AG09319 (cell line): ENCODE measurements around the gene GLIS2.

Source experiments
- DNase-seq: peaks from one replicate; pipeline ENCODE4 v3.0.0-alpha.2; 2010; ENCODE audit warnings: low read depth; ENCODE audit errors: extremely low read depth
- CTCF ChIP-seq: IDR thresholded peaks from 2 replicates; pipeline ENCODE4 v1.5.1; 2011; ENCODE audit warnings: low read depth, mild to moderate bottlenecking, inconsistent platforms, low read length, moderate library complexity

GLIS2 gene

DNA sequence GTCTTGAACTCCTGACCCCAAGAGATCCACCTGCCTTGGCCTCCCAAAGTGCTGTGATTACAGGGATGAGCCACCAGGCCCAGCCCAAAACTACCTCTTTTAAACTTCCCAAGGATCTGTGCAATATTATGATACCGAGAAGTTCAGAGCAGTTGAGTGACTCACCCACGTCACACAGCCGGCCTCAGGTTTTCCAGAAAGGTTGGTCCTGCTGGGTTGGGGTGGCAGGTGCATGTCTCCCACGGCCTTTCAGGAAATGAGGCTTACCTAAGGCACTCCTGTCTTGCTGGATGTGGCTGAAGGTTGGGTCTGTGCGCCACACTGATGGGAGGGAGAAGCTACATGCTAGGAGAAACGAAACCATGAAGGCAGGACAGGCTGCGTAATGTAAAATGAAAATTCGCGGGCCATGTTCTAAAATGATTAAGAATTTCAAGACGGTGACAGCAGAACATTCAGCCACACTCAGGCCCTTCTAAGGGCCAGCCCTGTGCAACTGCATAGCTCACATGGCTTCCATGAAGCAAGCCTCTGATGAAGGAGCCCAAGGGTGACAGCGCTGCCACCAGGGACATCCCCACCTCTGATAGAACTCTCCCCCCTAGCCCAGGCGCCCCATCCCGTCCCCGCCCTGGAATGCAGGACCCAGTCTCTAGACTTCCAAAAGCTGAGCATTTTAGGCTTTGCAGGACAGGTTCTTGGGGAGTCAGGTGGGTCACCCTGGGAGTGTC lies 6.6 kb upstream of the GLIS2 start:
- DNase-seq: no peak
- TF ChIP-seq CTCF: no peak

GRCh38 chr16:4309833-4310266 lies 6.0 kb upstream of the GLIS2 start:
- peak; percentile 79 for DNase-seq
- peak; percentile 80 for TF ChIP-seq CTCF

DNA sequence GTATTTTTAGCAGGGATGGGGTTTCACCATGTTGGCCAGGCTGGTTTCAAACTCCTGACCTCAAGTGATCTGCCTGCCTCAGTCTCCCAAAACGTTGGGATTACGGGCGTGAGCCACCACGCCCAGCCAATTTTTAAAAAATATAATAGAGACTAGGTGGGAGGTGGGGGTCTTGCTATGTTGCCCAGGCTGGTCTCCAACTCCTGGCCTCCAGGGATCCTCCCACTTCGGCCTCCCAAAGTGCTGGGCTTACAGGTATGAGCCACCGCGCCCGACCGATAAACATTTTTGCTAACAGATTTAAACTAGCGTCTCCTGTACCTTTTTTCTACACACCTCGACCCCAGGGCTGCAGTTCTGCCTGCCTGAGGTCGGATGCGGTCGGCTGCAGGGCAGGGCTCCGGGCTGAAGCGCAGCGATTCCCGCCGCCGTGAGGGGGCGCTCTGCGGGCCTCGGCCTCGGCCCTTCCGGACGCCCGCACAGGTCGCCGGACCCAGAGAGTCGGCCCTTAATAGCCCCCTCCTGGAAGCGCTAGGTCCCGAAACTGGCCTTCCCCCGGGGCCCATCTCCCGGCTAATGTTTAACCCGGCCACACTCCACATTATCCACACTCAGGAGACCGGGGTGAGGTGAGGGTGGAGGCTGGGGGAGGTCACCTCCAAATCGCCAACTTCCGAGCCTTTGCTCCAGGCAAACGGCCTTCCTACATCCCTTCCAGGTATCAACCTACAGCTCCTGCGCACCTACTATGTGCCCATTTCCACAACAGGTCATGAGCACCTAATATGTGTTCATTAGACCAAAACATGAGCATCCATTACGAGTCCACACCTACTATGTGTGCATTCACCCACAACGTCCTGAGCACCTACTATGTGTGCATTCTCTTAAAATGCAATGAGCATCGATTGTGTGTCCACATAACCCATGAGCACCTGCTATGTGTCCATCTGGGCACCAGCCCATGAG lies 2.0 kb upstream of the GLIS2 start:
- DNase-seq: no peak
- TF ChIP-seq CTCF: peak; percentile 55

- DNase-seq: no peak
- TF ChIP-seq CTCF: no peak; the same call in 1 of the 2 replicates
Measured at GRCh38 chr16:4314532-4315185, 1.2 kb upstream of the GLIS2 start.

GRCh38 chr16:4316108-4316863 lies 419 bp downstream of the GLIS2 start:
- DNase-seq: no peak
- no peak for TF ChIP-seq CTCF

DNA sequence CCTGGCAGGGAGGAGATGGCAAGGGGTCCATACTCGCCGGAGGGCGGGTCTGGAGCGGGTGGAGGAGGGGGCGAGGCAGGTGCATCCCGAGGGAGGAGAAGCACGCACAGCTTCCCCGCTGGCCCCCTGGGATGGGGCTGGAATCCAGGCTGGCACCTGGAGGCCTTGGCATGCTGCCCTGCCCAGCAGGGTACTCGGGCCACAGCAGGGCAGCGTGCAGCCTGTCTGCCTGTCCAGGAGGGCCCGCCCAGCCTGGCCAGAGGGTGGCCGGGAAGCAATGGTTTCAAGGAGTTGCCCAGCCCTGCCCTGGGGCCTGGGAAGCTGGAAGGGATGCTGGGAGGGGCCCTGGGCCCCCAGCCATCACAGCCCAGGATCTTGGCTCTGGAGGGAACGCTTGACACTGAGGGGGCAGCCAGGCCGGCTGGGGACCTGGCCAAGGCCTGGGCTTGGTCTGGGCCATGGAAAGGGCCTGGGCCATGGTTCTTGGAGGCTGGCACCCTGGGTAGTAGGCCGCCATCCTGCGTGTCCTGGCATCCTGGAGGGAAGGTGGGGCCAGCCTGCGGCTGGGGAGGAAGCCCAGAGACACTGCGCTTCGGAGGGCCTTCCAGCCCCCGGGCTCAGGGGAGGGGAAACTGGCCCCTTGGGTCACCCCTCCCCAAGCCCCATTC lies 1.1 kb downstream of the GLIS2 start:
- TF ChIP-seq CTCF: no peak
- DNase-seq: no peak
